ENCODE data around the gene CRTAC1.

DNA sequence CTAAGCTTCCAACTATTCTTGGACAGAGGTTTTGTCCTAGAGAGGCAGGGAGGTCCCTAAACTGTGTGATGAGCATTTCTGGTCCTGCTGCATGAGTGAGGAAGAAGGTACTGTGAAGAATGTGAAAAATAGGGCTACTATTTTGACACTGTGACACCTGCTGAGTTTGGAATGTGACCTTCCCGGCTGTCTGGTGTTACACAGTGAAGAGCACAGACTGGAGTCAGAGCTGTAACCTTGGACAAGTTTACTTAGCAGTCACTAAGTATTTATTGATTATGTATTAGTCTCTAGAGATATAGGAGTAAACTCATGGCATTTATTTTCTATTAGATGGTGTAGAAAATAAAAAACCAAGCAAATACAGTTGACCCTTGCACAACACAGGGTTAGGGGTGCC, 168.5 kb downstream of the CRTAC1 start:
- TF ChIP-seq REST (IDR thresholded peaks at IDR 0.05; ENCODE audit: insufficient replicate concordance, low read depth) (no peak), CTCF (IDR thresholded peaks at IDR 0.05; ENCODE audit: insufficient read depth, low read length) (no peak), POLR2AphosphoS5 (IDR thresholded peaks at IDR 0.05; ENCODE audit: low read depth) (no peak)

Measured in HL-60 (cell line).